SU-DHL-6 (cell line): ENCODE data around the gene RASL11B.

Source experiments
- H2AFZ ChIP-seq: fragments of 200-600 bp; sonication (generic); 2 replicates; pipeline ENCODE4 v1.6.1; 2014; ENCODE audit warnings: low read depth, mild to moderate bottlenecking, moderate library complexity, mixed read lengths, antibody characterized with exemption, low read length; ENCODE audit not compliant: severe bottlenecking
- H3F3A ChIP-seq: fragments of 200-600 bp; shearing (Covaris generic); 2 replicates; pipeline ENCODE4 v1.6.0; 2016; ENCODE audit warnings: antibody characterized with exemption, mild to moderate bottlenecking; ENCODE audit not compliant: insufficient read depth
- H3K27ac ChIP-seq: fragments of 200-600 bp; sonication (generic); 2 replicates; pipeline ENCODE4 v1.5.1; 2016; ENCODE audit warnings: low read depth, mild to moderate bottlenecking, low read length, moderate library complexity, mixed read lengths
- H3K27me3 ChIP-seq: fragments of 200-600 bp; sonication (generic), shearing (Covaris generic); 2 replicates; pipeline ENCODE4 v1.6.0; 2014; ENCODE audit warnings: mild to moderate bottlenecking, low read length
- H3K36me3 ChIP-seq: fragments of 200-600 bp; sonication (generic); 2 replicates; pipeline ENCODE4 v1.6.1; 2014; ENCODE audit warnings: mild to moderate bottlenecking, low read length, mixed read lengths
- H3K4me2 ChIP-seq: fragments of 300-600, 200-600 bp; shearing (Covaris generic), sonication (generic); 2 replicates; pipeline ENCODE4 v1.6.0; 2014; ENCODE audit warnings: low read length, low read depth, mild to moderate bottlenecking; ENCODE audit not compliant: poor library complexity, severe bottlenecking
- H3K4me3 ChIP-seq: fragments of 200-600 bp; sonication (generic); 2 replicates; pipeline ENCODE4 v1.5.1; 2014; ENCODE audit warnings: antibody characterized with exemption, low read length, mild to moderate bottlenecking, mixed read lengths; ENCODE audit not compliant: insufficient read depth, poor library complexity, severe bottlenecking
- H3K79me2 ChIP-seq: fragments of 200-600 bp; sonication (generic); 2 replicates; pipeline ENCODE4 v1.6.1; 2014; ENCODE audit warnings: mild to moderate bottlenecking, low read length, moderate library complexity; ENCODE audit not compliant: insufficient read depth
- H3K9ac ChIP-seq: fragments of 200-600 bp; sonication (generic); 2 replicates; pipeline ENCODE4 v1.7.0; 2014; ENCODE audit warnings: mild to moderate bottlenecking, low read length
- H3K9me2 ChIP-seq: fragments of 200-600 bp; sonication (generic); replicated peaks from 2 replicates; pipeline ENCODE4 v1.6.1; 2014; ENCODE audit warnings: low read length; ENCODE audit not compliant: insufficient read depth
- H3K9me3 ChIP-seq: fragments of 200-600 bp; sonication (generic); 2 replicates; pipeline ENCODE4 v1.6.1; 2014; ENCODE audit warnings: low read length, mixed read lengths; ENCODE audit not compliant: insufficient read depth
- H4K20me1 ChIP-seq: fragments of 200-600 bp; sonication (generic); 2 replicates; pipeline ENCODE4 v1.6.1; 2014; ENCODE audit warnings: low read depth, mild to moderate bottlenecking, antibody characterized with exemption, low read length, moderate library complexity, mixed read lengths
- CTCF ChIP-seq: fragments of 200-600 bp; sonication (generic); IDR thresholded peaks from one replicate; pipeline ENCODE4 v1.5.1; 2017; ENCODE audit warnings: antibody characterized with exemption, mild to moderate bottlenecking, low read length, moderate library complexity; ENCODE audit not compliant: insufficient read depth, poor library complexity, severe bottlenecking
- EZH2phosphoT487 ChIP-seq: fragments of 200-600 bp; sonication (generic), shearing (Covaris generic); conservative IDR thresholded peaks from 2 replicates; pipeline ENCODE4 v1.6.1; 2018; ENCODE audit warnings: mild to moderate bottlenecking, antibody characterized with exemption, low read length, moderate library complexity, mixed read lengths

RASL11B gene

GRCh38 chr4:52836120-52836519, 26.0 kb upstream of the RASL11B start:
- no peaks in the 10 kb centered on the region for H4K20me1 ChIP-seq
- no peaks in the 10 kb centered on the region for H3K79me2 ChIP-seq
- H3K9ac ChIP-seq: no peak overlapping the region
- no peak overlapping the region for H3K4me3 ChIP-seq
- H3K4me2 ChIP-seq: no peak overlapping the region
- H2AFZ ChIP-seq: no peak overlapping the region
- no peak for TF ChIP-seq CTCF
- no peak for TF ChIP-seq EZH2phosphoT487
- H3K9me3 ChIP-seq: no peaks in the 10 kb centered on the region
- no peaks in the 10 kb centered on the region for H3F3A ChIP-seq
- H3K9me2 ChIP-seq: no peaks in the 10 kb centered on the region
- H3K36me3 ChIP-seq: no peaks in the 10 kb centered on the region
- H3K27ac ChIP-seq: no peak overlapping the region
- no peaks in the 10 kb centered on the region for H3K27me3 ChIP-seq

- H3K4me3 ChIP-seq: no peak overlapping the region
- H3K9me2 ChIP-seq: no peaks in the 10 kb centered on the region
- H3K4me2 ChIP-seq: no peak overlapping the region
- H3K9me3 ChIP-seq: no peaks in the 10 kb centered on the region
- H2AFZ ChIP-seq: no peak overlapping the region
- H4K20me1 ChIP-seq: no peaks in the 10 kb centered on the region
- no peak overlapping the region for H3K9ac ChIP-seq
- no peaks in the 10 kb centered on the region for H3K79me2 ChIP-seq
- H3K27me3 ChIP-seq: no peaks in the 10 kb centered on the region
- H3K36me3 ChIP-seq: no peaks in the 10 kb centered on the region
- no peak overlapping the region for H3K27ac ChIP-seq
- no peak for TF ChIP-seq CTCF
- TF ChIP-seq EZH2phosphoT487: no peak
- no peaks in the 10 kb centered on the region for H3F3A ChIP-seq
These were observed 25.4 kb upstream of the RASL11B start for GRCh38 chr4:52836678-52837077.

- no peak overlapping the region for H3K27ac ChIP-seq
- H3K27me3 ChIP-seq: no peaks in the 10 kb centered on the region
- no peak overlapping the region for H2AFZ ChIP-seq
- no peaks in the 10 kb centered on the region for H3K9me2 ChIP-seq
- H3K4me3 ChIP-seq: no peak overlapping the region
- no peaks in the 10 kb centered on the region for H3K79me2 ChIP-seq
- H4K20me1 ChIP-seq: no peaks in the 10 kb centered on the region
- TF ChIP-seq CTCF (no peak), EZH2phosphoT487 (no peak)
- H3K9me3 ChIP-seq: no peaks in the 10 kb centered on the region
- H3K4me2 ChIP-seq: no peak overlapping the region
- no peaks in the 10 kb centered on the region for H3K36me3 ChIP-seq
- no peak overlapping the region for H3K9ac ChIP-seq
- no peaks in the 10 kb centered on the region for H3F3A ChIP-seq
These were observed 24.2 kb upstream of the RASL11B start for GRCh38 chr4:52837716-52838558.
